Mesenchymal stem cell (in vitro differentiated cells and primary cell): Measurements from ENCODE around the gene LRRC74A.

Experiments
- DNase-seq: peaks from one replicate; pipeline ENCODE4 v3.0.0-alpha.2; 2013
- H2AFZ ChIP-seq: one replicate; pipeline ENCODE4 v1.6.1; 2013; ENCODE audit warnings: low read depth, mild to moderate bottlenecking, control low read depth, inconsistent platforms, low read length, moderate library complexity
- H2AK5ac ChIP-seq: 2 replicates; pipeline ENCODE4 v1.6.1; 2013; ENCODE audit warnings: low read length, moderate library complexity, mild to moderate bottlenecking, inconsistent platforms; ENCODE audit not compliant: severe bottlenecking
- H2BK120ac ChIP-seq: one replicate; pipeline ENCODE4 v1.6.1; 2013; ENCODE audit warnings: low read depth, mild to moderate bottlenecking, inconsistent platforms, low read length, moderate library complexity
- H2BK12ac ChIP-seq, 2 experiments: one replicate each; pipeline ENCODE4 v1.6.1; 2013; ENCODE audit warnings: inconsistent platforms in 2 of 2, low read length in 2 of 2, mild to moderate bottlenecking in 2 of 2, moderate library complexity in 2 of 2, control low read depth in 1 of 2
- H2BK15ac ChIP-seq: one replicate; pipeline ENCODE4 v1.6.1; 2013; ENCODE audit warnings: mild to moderate bottlenecking, low read depth, inconsistent platforms; ENCODE audit not compliant: poor library complexity, severe bottlenecking
- H2BK5ac ChIP-seq: 2 replicates; pipeline ENCODE4 v1.6.1; 2013; ENCODE audit warnings: low read depth, mild to moderate bottlenecking, low read length, control low read depth, inconsistent platforms; ENCODE audit not compliant: poor library complexity, severe bottlenecking
- H3K14ac ChIP-seq, 2 experiments: one replicate each; pipeline ENCODE4 v1.6.1; 2013; ENCODE audit warnings: inconsistent platforms in 2 of 2, low read length in 2 of 2, control low read depth in 1 of 2, mild to moderate bottlenecking in 1 of 2, moderate library complexity in 1 of 2
- H3K18ac ChIP-seq, 2 experiments: one replicate each; pipeline ENCODE4 v1.6.1; 2013; ENCODE audit warnings: inconsistent platforms in 2 of 2, low read length in 2 of 2, control low read depth in 1 of 2, low read depth in 1 of 2, mild to moderate bottlenecking in 1 of 2
- H3K23ac ChIP-seq, 2 experiments: one replicate each; pipeline ENCODE4 v1.6.1; 2013; ENCODE audit warnings: inconsistent platforms in 2 of 2, low read length in 2 of 2, mild to moderate bottlenecking in 2 of 2, moderate library complexity in 2 of 2, control low read depth in 1 of 2
- H3K27ac ChIP-seq: 2 replicates; pipeline ENCODE4 v1.5.1; 2013; ENCODE audit warnings: mild to moderate bottlenecking, moderate library complexity, low read length, control low read depth, inconsistent platforms; ENCODE audit not compliant: poor library complexity, severe bottlenecking
- H3K27me3 ChIP-seq, 2 experiments: 2 replicates each; pipeline versions ENCODE4 v1.6.1 to v1.7.0; 2013; ENCODE audit warnings: low read length in 2 of 2, mild to moderate bottlenecking in 2 of 2, moderate library complexity in 2 of 2, control low read depth in 1 of 2, inconsistent platforms in 1 of 2; ENCODE audit not compliant: control insufficient read depth in 1 of 2, insufficient read depth in 1 of 2
- H3K36me3 ChIP-seq, 2 experiments: 2 replicates each; pipeline versions ENCODE4 v1.6.1 to v1.7.0; 2013; ENCODE audit warnings: low read length in 2 of 2, control low read depth in 1 of 2, inconsistent platforms in 1 of 2, low read depth in 1 of 2, mild to moderate bottlenecking in 1 of 2; ENCODE audit not compliant: insufficient read depth in 2 of 2, control insufficient read depth in 1 of 2
- H3K4ac ChIP-seq, 2 experiments: one replicate each; pipeline ENCODE4 v1.6.1; 2013; ENCODE audit warnings: inconsistent platforms in 2 of 2, low read length in 2 of 2, mild to moderate bottlenecking in 2 of 2, moderate library complexity in 2 of 2, control low read depth in 1 of 2, low read depth in 1 of 2
- H3K4me1 ChIP-seq: 2 replicates; pipeline ENCODE4 v1.6.1; 2013; ENCODE audit warnings: low read depth, low read length, control low read depth; ENCODE audit not compliant: control insufficient read depth, insufficient read depth
- H3K4me2 ChIP-seq: 2 replicates; pipeline ENCODE4 v1.6.1; 2013; ENCODE audit warnings: low read length, mild to moderate bottlenecking, inconsistent platforms; ENCODE audit not compliant: poor library complexity, severe bottlenecking
- H3K4me3 ChIP-seq, 2 experiments: 2 replicates each; pipeline versions ENCODE4 v1.5.1 to v1.7.0; 2013; ENCODE audit warnings: low read length in 2 of 2, mild to moderate bottlenecking in 2 of 2, control low read depth in 1 of 2, low read depth in 1 of 2; ENCODE audit not compliant: insufficient read depth in 1 of 2
- H3K79me1 ChIP-seq: replicated peaks from 2 replicates; pipeline ENCODE4 v1.6.1; 2013; ENCODE audit warnings: mild to moderate bottlenecking, control low read depth, low read length, inconsistent platforms; ENCODE audit not compliant: poor library complexity, severe bottlenecking
- H3K9ac ChIP-seq: 2 replicates; pipeline ENCODE4 v1.7.0; 2013; ENCODE audit warnings: mild to moderate bottlenecking, low read length, moderate library complexity
- H3K9me3 ChIP-seq: 2 replicates; pipeline ENCODE4 v1.7.0; 2013; ENCODE audit warnings: mild to moderate bottlenecking, low read length; ENCODE audit not compliant: control insufficient read depth
- H4K8ac ChIP-seq: one replicate; pipeline ENCODE4 v1.6.1; 2013; ENCODE audit warnings: inconsistent platforms, mild to moderate bottlenecking, low read length, moderate library complexity
- H4K91ac ChIP-seq: one replicate; pipeline ENCODE4 v1.6.1; 2013; ENCODE audit warnings: mild to moderate bottlenecking, low read length, inconsistent platforms
- WGBS: methylation state at CpG from one replicate; pipeline ENCODE4 v1.1.7; 2013; ENCODE audit warnings: mixed read lengths; 5-methylcytosine and 5-hydroxymethylcytosine counted together

Gene LRRC74A

GRCh38 chr14:76917158-76917596, 91.0 kb downstream of the LRRC74A start:
- H3K4me1 ChIP-seq = peaks cover 60% of the 10 kb centered on the region
- peak overlapping the region; percentile 75 to 96 for H3K18ac ChIP-seq
- peak overlapping the region; percentile 90 for H2BK5ac ChIP-seq
- H3K23ac ChIP-seq = no peak overlapping the region
- H2BK12ac ChIP-seq = peak overlapping the region; percentile 9 to 96
- peak overlapping the region; percentile 100 for H3K27ac ChIP-seq
- H3K27me3 ChIP-seq = no peaks in the 10 kb centered on the region
- H3K4ac ChIP-seq = peak overlapping the region in 1 of 2 experiments; percentile 84
- peak overlapping the region in 1 of 2 experiments; percentile 57 for H3K14ac ChIP-seq
- H4K91ac ChIP-seq = peak overlapping the region; percentile 20
- no peak overlapping the region for H2AFZ ChIP-seq
- H3K79me1 ChIP-seq = peaks cover 4% of the 10 kb centered on the region
- peak; percentile 93 for DNase-seq
- WGBS = 58% methylated on average over 7 of the region's 7 CpGs
- H2AK5ac ChIP-seq = peak overlapping the region; percentile 79
- no peak overlapping the region for H2BK15ac ChIP-seq
- H3K4me2 ChIP-seq = no peak overlapping the region
- no peaks in the 10 kb centered on the region for H3K36me3 ChIP-seq
- H4K8ac ChIP-seq = no peak overlapping the region
- H2BK120ac ChIP-seq = peak overlapping the region; percentile 97
- peak overlapping the region; percentile 84 for H3K9ac ChIP-seq
- H3K4me3 ChIP-seq = peak overlapping the region in 1 of 2 experiments; percentile 61
- H3K9me3 ChIP-seq = no peaks in the 10 kb centered on the region

GRCh38 chr14:76917745-76918255, 91.6 kb downstream of the LRRC74A start:
- no peak for DNase-seq
- Histone ChIP-seq H3K4ac (peak overlapping the region; percentile 82 to 84), H3K14ac (peak overlapping the region in 1 of 2 experiments; percentile 9), H2AK5ac (peak overlapping the region; percentile 82), H3K9me3 (no peaks in the 10 kb centered on the region), H2AFZ (no peak overlapping the region), H3K27ac (peak overlapping the region; percentile 100), H3K4me1 (peaks cover 66% of the 10 kb centered on the region), H3K4me2 (no peak overlapping the region), H3K18ac (peak overlapping the region; percentile 75 to 96), H4K8ac (peak overlapping the region; percentile 88), H2BK12ac (peak overlapping the region; percentile 84 to 96), H2BK15ac (peak overlapping the region; percentile 52), H3K36me3 (no peaks in the 10 kb centered on the region), H3K27me3 (no peaks in the 10 kb centered on the region), H3K4me3 (peak overlapping the region in 1 of 2 experiments; percentile 61), H3K79me1 (peaks cover 4% of the 10 kb centered on the region), H2BK5ac (peak overlapping the region; percentile 90), H3K23ac (peak overlapping the region in 1 of 2 experiments; percentile 6), H2BK120ac (peak overlapping the region; percentile 97), H4K91ac (peak overlapping the region; percentile 97), H3K9ac (peak overlapping the region; percentile 84)
- 56% methylated on average over 7 of the region's 7 CpGs for WGBS

- peaks cover 69% of the 10 kb centered on the region for H3K4me1 ChIP-seq
- peak overlapping the region; percentile 82 to 84 for H3K4ac ChIP-seq
- no peak overlapping the region for H2AFZ ChIP-seq
- H3K79me1 ChIP-seq = peaks cover 4% of the 10 kb centered on the region
- peak overlapping the region; percentile 97 for H4K91ac ChIP-seq
- peak overlapping the region; percentile 82 for H2AK5ac ChIP-seq
- peak overlapping the region; percentile 90 for H2BK5ac ChIP-seq
- H2BK12ac ChIP-seq = peak overlapping the region; percentile 84 to 96
- no peak overlapping the region for H3K4me2 ChIP-seq
- WGBS = 8% methylated on average over 8 of the region's 8 CpGs
- no peaks in the 10 kb centered on the region for H3K9me3 ChIP-seq
- H3K27me3 ChIP-seq = no peaks in the 10 kb centered on the region
- H2BK120ac ChIP-seq = peak overlapping the region; percentile 97
- peak overlapping the region in 1 of 2 experiments; percentile 9 for H3K14ac ChIP-seq
- peak overlapping the region in 1 of 2 experiments; percentile 61 for H3K4me3 ChIP-seq
- peak overlapping the region; percentile 75 to 96 for H3K18ac ChIP-seq
- peak; percentile 89 for DNase-seq
- H3K27ac ChIP-seq = peak overlapping the region; percentile 100
- H3K23ac ChIP-seq = peak overlapping the region in 1 of 2 experiments; percentile 6
- peak overlapping the region; percentile 88 for H4K8ac ChIP-seq
- H3K36me3 ChIP-seq = no peaks in the 10 kb centered on the region
- H2BK15ac ChIP-seq = no peak overlapping the region
- peak overlapping the region; percentile 84 for H3K9ac ChIP-seq
Measured at GRCh38 chr14:76918256-76918781, 92.1 kb downstream of the LRRC74A start.

- peak overlapping the region; percentile 99 for H2AK5ac ChIP-seq
- peak overlapping the region; percentile 96 for H4K8ac ChIP-seq
- H3K9ac ChIP-seq = peak overlapping the region; percentile 84
- peak overlapping the region; percentile 98 for H2BK120ac ChIP-seq
- H3K14ac ChIP-seq = peak overlapping the region in 1 of 2 experiments; percentile 5
- peaks cover 66% of the 10 kb centered on the region for H3K4me1 ChIP-seq
- peak overlapping the region; percentile 98 for H2BK15ac ChIP-seq
- H3K23ac ChIP-seq = peak overlapping the region in 1 of 2 experiments; percentile 94
- H3K18ac ChIP-seq = peak overlapping the region; percentile 90 to 99
- H3K4me3 ChIP-seq = peak overlapping the region in 1 of 2 experiments; percentile 61
- H4K91ac ChIP-seq = peak overlapping the region; percentile 97
- no peaks in the 10 kb centered on the region for H3K27me3 ChIP-seq
- peak overlapping the region; percentile 100 for H3K27ac ChIP-seq
- H3K4ac ChIP-seq = peak overlapping the region; percentile 99
- H2BK12ac ChIP-seq = peak overlapping the region; percentile 97 to 100
- H3K79me1 ChIP-seq = peaks cover 2% of the 10 kb centered on the region
- no peaks in the 10 kb centered on the region for H3K36me3 ChIP-seq
- DNase-seq = peak; percentile 99
- peak overlapping the region; percentile 97 for H2BK5ac ChIP-seq
- peak overlapping the region; percentile 37 for H3K4me2 ChIP-seq
- WGBS = 2% methylated on average over 20 of the region's 20 CpGs
- H2AFZ ChIP-seq = no peak overlapping the region
- no peaks in the 10 kb centered on the region for H3K9me3 ChIP-seq
Measured at GRCh38 chr14:76918782-76919394, 92.7 kb downstream of the LRRC74A start.
